Erythroblast (primary cell): ENCODE results near the gene KCNA1.

ENCODE experiments used
- GATA1 ChIP-seq: IDR thresholded peaks from 2 replicates; pipeline ENCODE4 v1.6.1; 2011; ENCODE audit warnings: low read depth, mild to moderate bottlenecking, control low read depth, low read length, moderate library complexity
- POLR2A ChIP-seq: IDR thresholded peaks from 2 replicates; pipeline ENCODE4 v1.6.1; 2011; ENCODE audit warnings: mild to moderate bottlenecking, low read length

DNA sequence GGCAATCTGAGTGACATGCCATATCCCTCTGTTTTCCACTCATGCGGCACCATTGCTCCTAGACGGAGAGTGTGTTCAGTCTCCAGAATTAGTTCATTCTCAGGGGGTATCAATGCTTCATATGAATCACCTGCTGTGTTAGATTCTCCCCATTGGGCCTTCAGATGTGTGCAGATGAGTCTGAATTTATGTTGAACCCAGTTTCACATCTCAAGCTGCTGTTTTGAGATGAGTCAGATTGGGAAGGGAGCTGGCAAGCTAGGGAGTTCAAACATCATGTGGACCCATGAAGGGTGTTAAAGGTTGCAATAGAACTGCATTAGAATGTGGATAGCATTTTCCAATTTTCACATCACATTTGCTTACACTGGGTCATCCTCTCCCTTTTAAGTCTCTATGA is 46.9 kb upstream of the KCNA1 start:
- TF ChIP-seq POLR2A (no peak), GATA1 (no peak)
